ENCODE data around the gene SF3A1. TPM values are rescaled to one million over a fixed set of nuclear protein-coding genes. Genes with fewer than 3 reads are reported as not detected.
"Not testable (repeated sequence)": the region's sequence is repeated elsewhere in the genome, so short reads cannot be mapped to it uniquely, and the experiment has no call there.

SF3A1 gene
- total and polyA plus RNA-seq, 2 of the 13 experiments (the other 11 are each of a cell fraction or from before 2014, with no cell fraction given) = 10.0 to 22.0 TPM

- H3K79me2 ChIP-seq (ENCODE audit: insufficient read depth, low read length); DNase-seq (ENCODE audit: low spot score); BruUV-seq (replicated peaks); in situ Hi-C loops (cut with HindIII; ENCODE audit: extremely low pct_ligation_motif_present, low pct_unique_long_range_greater_than_20kb); H3K9ac ChIP-seq (ENCODE audit: insufficient read depth, low read depth, low read length); H4K20me1 ChIP-seq (ENCODE audit: insufficient read depth, low read length); H3K4me2 ChIP-seq (ENCODE audit: low read depth, low read length); H2AFZ ChIP-seq (ENCODE audit: low read length); H3K4me3 ChIP-seq (replicated peaks in 1 of 3; ENCODE audit: insufficient read depth in 1 of 3, low read depth in 2 of 3, low read length in 3 of 3); H3K9me3 ChIP-seq (ENCODE audit: low read length); POLR2A ChIA-PET; ATAC-seq; FAIRE-seq; H3K27ac ChIP-seq (ENCODE audit: extremely low read length, insufficient read depth, low read length); intact Hi-C loops (cut with micrococcal nuclease; ENCODE audit: unreplicated experiment); H3K27me3 ChIP-seq (ENCODE audit: control insufficient read depth in 1 of 2, insufficient read depth in 2 of 2, low read length in 2 of 2); CTCF ChIA-PET (ENCODE audit: low intra/inter-chr PET ratio, low total read pairs): not testable (repeated sequence)
- peaks cover 51 to 95% of the 10 kb centered on the region in 2 experiments for H3K36me3 ChIP-seq (replicated peaks in 1 of 2; ENCODE audit: control insufficient read depth in 1 of 2, insufficient read depth in 2 of 2, low read length in 2 of 2)
- 96% methylated on average over 9 of the region's 9 CpGs for WGBS (ENCODE audit: low lambda C conversion rate)
- peaks cover 27% of the 10 kb centered on the region for H3K4me1 ChIP-seq (ENCODE audit: insufficient read depth, low read length)
These were observed 18.4 kb downstream of the SF3A1 start for GRCh38 chr22:30338341-30338740.

GRCh38 chr22:30337461-30337778, 19.3 kb downstream of the SF3A1 start:
- no peak overlapping the region for H2AFZ ChIP-seq (ENCODE audit: low read length)
- in situ Hi-C loops (cut with HindIII; ENCODE audit: extremely low pct_ligation_motif_present, low pct_unique_long_range_greater_than_20kb) = no loop called here
- no peaks in the 10 kb centered on the region for H3K27me3 ChIP-seq (ENCODE audit: control insufficient read depth in 1 of 2, insufficient read depth in 2 of 2, low read length in 2 of 2)
- no peak overlapping the region for H3K4me3 ChIP-seq (replicated peaks in 1 of 3; ENCODE audit: insufficient read depth in 1 of 3, low read depth in 2 of 3, low read length in 3 of 3)
- H3K9ac ChIP-seq (ENCODE audit: insufficient read depth, low read depth, low read length) = no peak overlapping the region
- FAIRE-seq (no peak), ATAC-seq (no peak), DNase-seq (ENCODE audit: low spot score) (no peak)
- CTCF ChIA-PET (ENCODE audit: low intra/inter-chr PET ratio, low total read pairs) = no interaction called here
- 98% methylated on average over 6 of the region's 8 CpGs for WGBS (ENCODE audit: low lambda C conversion rate)
- H3K27ac ChIP-seq (ENCODE audit: extremely low read length, insufficient read depth, low read length) = no peak overlapping the region
- TF ChIP-seq SOX6 (IDR thresholded peaks at IDR 0.05) = no peak
- TF ChIP-seq SOX6 (CRISPR knock-in tag; IDR thresholded peaks at IDR 0.05) = no peak
- no peak for TF ChIP-seq NFKBIZ (CRISPR knock-in tag; IDR thresholded peaks at IDR 0.05)
- TF ChIP-seq KMT2A (CRISPR knock-in tag; IDR thresholded peaks at IDR 0.05) = no peak
- TF ChIP-seq MAFG (CRISPR knock-in tag; IDR thresholded peaks at IDR 0.05) = no peak
- no peak for TF ChIP-seq TRIM22 (IDR thresholded peaks at IDR 0.05)
- TF ChIP-seq ZBTB42 (CRISPR knock-in tag; IDR thresholded peaks at IDR 0.05) = no peak
- TF ChIP-seq RFXANK (CRISPR knock-in tag; IDR thresholded peaks at IDR 0.05) = no peak
- TF ChIP-seq HNF1A (IDR thresholded peaks at IDR 0.05; ENCODE audit: low read depth) = no peak
- TF ChIP-seq HNF1A (CRISPR knock-in tag; IDR thresholded peaks at IDR 0.05; ENCODE audit: borderline replicate concordance) = no peak
- no peak for TF ChIP-seq SP5 (CRISPR knock-in tag; IDR thresholded peaks at IDR 0.05; ENCODE audit: borderline replicate concordance, low read depth)
- TF ChIP-seq ARNT2 (CRISPR knock-in tag; IDR thresholded peaks at IDR 0.05; ENCODE audit: low read depth) = no peak
- H3K36me3 ChIP-seq (replicated peaks in 1 of 2; ENCODE audit: control insufficient read depth in 1 of 2, insufficient read depth in 2 of 2, low read length in 2 of 2) = peaks cover 52 to 94% of the 10 kb centered on the region in 2 experiments
- BruUV-seq (replicated peaks) = no TSS peak
- H4K20me1 ChIP-seq (ENCODE audit: insufficient read depth, low read length) = no peaks in the 10 kb centered on the region; the same call in 1 of the 2 replicates
- H3K4me1 ChIP-seq (ENCODE audit: insufficient read depth, low read length) = peaks cover 26% of the 10 kb centered on the region
- no peaks in the 10 kb centered on the region for H3K9me3 ChIP-seq (ENCODE audit: low read length)
- POLR2A ChIA-PET = interaction anchor here (0.6 to 2.3 kb wide), 2 partner anchors 11 to 500 kb away, joined by 3 to 11 read pairs; partner anchors contain the start of genes ASCC2 and TBC1D10A
- no peak overlapping the region for H3K4me2 ChIP-seq (ENCODE audit: low read depth, low read length)
- H3K79me2 ChIP-seq (ENCODE audit: insufficient read depth, low read length) = no peaks in the 10 kb centered on the region
- intact Hi-C loops (cut with micrococcal nuclease; ENCODE audit: unreplicated experiment) = no loop called here
